Stomach (tissue), 4 donors: ENCODE data around the gene TIGAR.

Source experiments
- POLR2A ChIP-seq, 4 donors: fragments of 450-650 bp; IDR thresholded peaks; one replicate each; pipeline ENCODE4 v1.6.1; 2016; ENCODE audit warnings: antibody characterized with exemption in 4 of 4, control low read depth in 2 of 4, mild to moderate bottlenecking in 1 of 4, moderate library complexity in 1 of 4
- TF ChIP-seq, protein P1 (sequence below), 7 experiments: fragments of 450-650 bp in 4 of 7; fragments of 200-600 bp in 3 of 7; sonication (generic) in 3 of 7; IDR thresholded peaks; one replicate each; pipeline ENCODE4 v1.5.1; 2016 to 2019; ENCODE audit warnings: antibody characterized with exemption in 7 of 7, control low read depth in 2 of 7, mild to moderate bottlenecking in 1 of 7

- TF ChIP-seq POLR2A (IDR thresholded peaks at IDR 0.05), result no peak
- TF ChIP-seq, protein P1, sequence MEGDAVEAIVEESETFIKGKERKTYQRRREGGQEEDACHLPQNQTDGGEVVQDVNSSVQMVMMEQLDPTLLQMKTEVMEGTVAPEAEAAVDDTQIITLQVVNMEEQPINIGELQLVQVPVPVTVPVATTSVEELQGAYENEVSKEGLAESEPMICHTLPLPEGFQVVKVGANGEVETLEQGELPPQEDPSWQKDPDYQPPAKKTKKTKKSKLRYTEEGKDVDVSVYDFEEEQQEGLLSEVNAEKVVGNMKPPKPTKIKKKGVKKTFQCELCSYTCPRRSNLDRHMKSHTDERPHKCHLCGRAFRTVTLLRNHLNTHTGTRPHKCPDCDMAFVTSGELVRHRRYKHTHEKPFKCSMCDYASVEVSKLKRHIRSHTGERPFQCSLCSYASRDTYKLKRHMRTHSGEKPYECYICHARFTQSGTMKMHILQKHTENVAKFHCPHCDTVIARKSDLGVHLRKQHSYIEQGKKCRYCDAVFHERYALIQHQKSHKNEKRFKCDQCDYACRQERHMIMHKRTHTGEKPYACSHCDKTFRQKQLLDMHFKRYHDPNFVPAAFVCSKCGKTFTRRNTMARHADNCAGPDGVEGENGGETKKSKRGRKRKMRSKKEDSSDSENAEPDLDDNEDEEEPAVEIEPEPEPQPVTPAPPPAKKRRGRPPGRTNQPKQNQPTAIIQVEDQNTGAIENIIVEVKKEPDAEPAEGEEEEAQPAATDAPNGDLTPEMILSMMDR (IDR thresholded peaks at IDR 0.05), result no peak
Observed at GRCh38 chr12:4392223-4392742, 71.3 kb downstream of the TIGAR start.
